ENCODE data around the gene LARP1.
"Not testable (repeated sequence)": the region's sequence is repeated elsewhere in the genome, so short reads cannot be mapped to it uniquely, and the experiment has no call there.

The LARP1 gene

GRCh38 chr5:154743812-154744211 lies 11.4 kb upstream of the LARP1 start:
- Histone ChIP-seq H3K27me3 (ENCODE audit: low read depth) (no peaks in the 10 kb centered on the region), H3K4me3 (no peak overlapping the region), H3K36me3 (replicated peaks) (no peaks in the 10 kb centered on the region), H3K9me3 (no peaks in the 10 kb centered on the region), H3K4me1 (no peaks in the 10 kb centered on the region)
- no peak for DNase-seq (ENCODE audit: low spot score in 2 of 2)
- in situ Hi-C loops (cut with MboI; ENCODE audit: low sequenced_read_pairs), result no loop called here

- in situ Hi-C loops (cut with MboI; ENCODE audit: low sequenced_read_pairs), result no loop called here
- Histone ChIP-seq H3K27me3 (ENCODE audit: low read depth) (no peaks in the 10 kb centered on the region), H3K9me3 (no peaks in the 10 kb centered on the region), H3K4me3 (no peak overlapping the region), H3K4me1 (no peaks in the 10 kb centered on the region), H3K36me3 (replicated peaks) (no peaks in the 10 kb centered on the region)
- DNase-seq (ENCODE audit: low spot score in 2 of 2), result no peak
These were observed 9.8 kb upstream of the LARP1 start for GRCh38 chr5:154745349-154745748.

GRCh38 chr5:154749491-154749890 lies 5.7 kb upstream of the LARP1 start:
- in situ Hi-C loops (cut with MboI; ENCODE audit: low sequenced_read_pairs), result no loop called here
- no peak for DNase-seq (ENCODE audit: low spot score in 2 of 2)
- peaks cover 14% of the 10 kb centered on the region for H3K4me1 ChIP-seq

GRCh38 chr5:154750641-154751040 lies 4.5 kb upstream of the LARP1 start:
- H3K9me3 ChIP-seq; in situ Hi-C loops (cut with MboI; ENCODE audit: low sequenced_read_pairs); H3K27me3 ChIP-seq (ENCODE audit: low read depth); DNase-seq (ENCODE audit: low spot score in 2 of 2); H3K36me3 ChIP-seq (replicated peaks); H3K4me3 ChIP-seq: not testable (repeated sequence)
- H3K4me1 ChIP-seq, result peaks cover 17% of the 10 kb centered on the region

More at GRCh38 chr5:154749491-154749890, 5.7 kb upstream of the LARP1 start:
- no peaks in the 10 kb centered on the region for H3K27me3 ChIP-seq (ENCODE audit: low read depth)
- H3K9me3 ChIP-seq, result no peaks in the 10 kb centered on the region
- H3K4me3 ChIP-seq, result no peak overlapping the region
- no peaks in the 10 kb centered on the region for H3K36me3 ChIP-seq (replicated peaks)

GRCh38 chr5:154751854-154752253 lies 3.3 kb upstream of the LARP1 start:
- DNase-seq (ENCODE audit: low spot score in 2 of 2), result no peak
- in situ Hi-C loops (cut with MboI; ENCODE audit: low sequenced_read_pairs), result no loop called here
- Histone ChIP-seq H3K4me1 (peaks cover 17% of the 10 kb centered on the region), H3K36me3 (replicated peaks) (peaks cover 6% of the 10 kb centered on the region; the same call in 1 of the 2 replicates), H3K9me3 (no peaks in the 10 kb centered on the region), H3K4me3 (no peak overlapping the region), H3K27me3 (ENCODE audit: low read depth) (no peaks in the 10 kb centered on the region)

- in situ Hi-C loops (cut with MboI; ENCODE audit: low sequenced_read_pairs), result no loop called here
- peak in 1 of 2 experiments; percentile 47 for DNase-seq (ENCODE audit: low spot score in 2 of 2)
These were observed 1.4 kb upstream of the LARP1 start for GRCh38 chr5:154753792-154754191.

GRCh38 chr5:154754460-154755360 lies 467 bp upstream of the LARP1 start:
- Histone ChIP-seq H3K9me3 (no peaks in the 10 kb centered on the region), H3K27me3 (ENCODE audit: low read depth) (no peaks in the 10 kb centered on the region), H3K4me1 (peaks cover 27% of the 10 kb centered on the region), H3K36me3 (replicated peaks) (peaks cover 6% of the 10 kb centered on the region; the same call in 1 of the 2 replicates), H3K4me3 (peak overlapping the region; percentile 87)
- in situ Hi-C loops (cut with MboI; ENCODE audit: low sequenced_read_pairs), result no loop called here
- peak; percentile 99 to 100 for DNase-seq (ENCODE audit: low spot score in 2 of 2)

More at GRCh38 chr5:154753792-154754191, 1.4 kb upstream of the LARP1 start:
- H3K9me3 ChIP-seq, result no peaks in the 10 kb centered on the region
- peaks cover 17% of the 10 kb centered on the region for H3K4me1 ChIP-seq
- peaks cover 6% of the 10 kb centered on the region; the same call in 1 of the 2 replicates for H3K36me3 ChIP-seq (replicated peaks)
- peak overlapping the region; percentile 43 for H3K4me3 ChIP-seq
- H3K27me3 ChIP-seq (ENCODE audit: low read depth), result no peaks in the 10 kb centered on the region

GRCh38 chr5:154756009-154756867 lies 1.1 kb downstream of the LARP1 start:
- H3K4me1 ChIP-seq, result peaks cover 39% of the 10 kb centered on the region
- in situ Hi-C loops (cut with MboI; ENCODE audit: low sequenced_read_pairs), result no loop called here

GRCh38 chr5:154756868-154757813 lies 2.0 kb downstream of the LARP1 start:
- peak; percentile 30 to 72 for DNase-seq (ENCODE audit: low spot score in 2 of 2)
- H3K4me1 ChIP-seq, result peaks cover 39% of the 10 kb centered on the region
- no peaks in the 10 kb centered on the region for H3K27me3 ChIP-seq (ENCODE audit: low read depth)
- in situ Hi-C loops (cut with MboI; ENCODE audit: low sequenced_read_pairs), result no loop called here
- peak overlapping the region; percentile 87 for H3K4me3 ChIP-seq
- H3K9me3 ChIP-seq, result no peaks in the 10 kb centered on the region
- H3K36me3 ChIP-seq (replicated peaks), result peaks cover 11% of the 10 kb centered on the region

More at GRCh38 chr5:154756009-154756867, 1.1 kb downstream of the LARP1 start:
- Histone ChIP-seq H3K27me3 (ENCODE audit: low read depth) (no peaks in the 10 kb centered on the region), H3K9me3 (no peaks in the 10 kb centered on the region), H3K4me3 (peak overlapping the region; percentile 87), H3K36me3 (replicated peaks) (peaks cover 6% of the 10 kb centered on the region)
- DNase-seq (ENCODE audit: low spot score in 2 of 2), result peak in 1 of 2 experiments; percentile 45

- Histone ChIP-seq H3K36me3 (replicated peaks) (peaks cover 13% of the 10 kb centered on the region), H3K9me3 (no peaks in the 10 kb centered on the region), H3K27me3 (ENCODE audit: low read depth) (no peaks in the 10 kb centered on the region), H3K4me3 (peak overlapping the region; percentile 87), H3K4me1 (peaks cover 39% of the 10 kb centered on the region)
- in situ Hi-C loops (cut with MboI; ENCODE audit: low sequenced_read_pairs), result no loop called here
- peak in 1 of 2 experiments; percentile 24 for DNase-seq (ENCODE audit: low spot score in 2 of 2)
These were observed 2.7 kb downstream of the LARP1 start for GRCh38 chr5:154757814-154758406.

- peak overlapping the region; percentile 87 for H3K4me3 ChIP-seq
These were observed 3.3 kb downstream of the LARP1 start for GRCh38 chr5:154758493-154758892.

GRCh38 chr5:154758977-154759376 lies 3.8 kb downstream of the LARP1 start:
- H3K4me3 ChIP-seq, result peak overlapping the region; percentile 87
- in situ Hi-C loops (cut with MboI; ENCODE audit: low sequenced_read_pairs), result no loop called here
- peaks cover 30% of the 10 kb centered on the region for H3K4me1 ChIP-seq
- H3K27me3 ChIP-seq (ENCODE audit: low read depth), result no peaks in the 10 kb centered on the region
- H3K9me3 ChIP-seq, result no peaks in the 10 kb centered on the region
- DNase-seq (ENCODE audit: low spot score in 2 of 2), result no peak
- peaks cover 14% of the 10 kb centered on the region for H3K36me3 ChIP-seq (replicated peaks)

More at GRCh38 chr5:154758493-154758892, 3.3 kb downstream of the LARP1 start:
- Histone ChIP-seq H3K27me3 (ENCODE audit: low read depth) (no peaks in the 10 kb centered on the region), H3K4me1 (peaks cover 35% of the 10 kb centered on the region), H3K36me3 (replicated peaks) (peaks cover 14% of the 10 kb centered on the region), H3K9me3 (no peaks in the 10 kb centered on the region)
- DNase-seq (ENCODE audit: low spot score in 2 of 2), result no peak
- in situ Hi-C loops (cut with MboI; ENCODE audit: low sequenced_read_pairs), result no loop called here

Data from HAP-1 (cell line).